Smooth muscle cell (in vitro differentiated cells): ENCODE results near the gene GCAT. TPM values are rescaled to one million over a fixed set of nuclear protein-coding genes. Genes with fewer than 3 reads are reported as not detected.
A peak's percentile ranks its signal among the peaks of the same experiment; 100 is the strongest.

ENCODE experiments used
- DNase-seq: peaks from one replicate; lab custom pipeline; 2025; ENCODE audit not compliant: unreplicated experiment; lab: John Stamatoyannopoulos, UW
- H2AFZ ChIP-seq: fragments of 200-600 bp; sonication (generic); 2 replicates; pipeline ENCODE4 v1.6.0; 2016; ENCODE audit warnings: antibody characterized with exemption, low read depth, mild to moderate bottlenecking
- H3F3A ChIP-seq: fragments of 200-600 bp; sonication (generic); 2 replicates; pipeline ENCODE4 v1.6.0; 2017; ENCODE audit warnings: antibody characterized with exemption, low read depth
- H3K27ac ChIP-seq: fragments of 200-600 bp; sonication (generic); 2 replicates; pipeline ENCODE4 v1.5.1; 2016; ENCODE audit warnings: low read depth, mild to moderate bottlenecking
- H3K27me3 ChIP-seq: fragments of 200-600 bp; sonication (generic); 2 replicates; pipeline ENCODE4 v1.6.1; 2016; ENCODE audit warnings: low read depth, mild to moderate bottlenecking
- H3K36me3 ChIP-seq: fragments of 200-600 bp; sonication (generic); 2 replicates; pipeline ENCODE4 v1.5.1; 2016; ENCODE audit warnings: low read depth
- H3K4me1 ChIP-seq: fragments of 200-600 bp; sonication (generic); 2 replicates; pipeline ENCODE4 v1.5.1; 2016; ENCODE audit warnings: low read depth
- H3K4me2 ChIP-seq: fragments of 200-600 bp; sonication (generic); 2 replicates; pipeline ENCODE4 v1.6.0; 2016; ENCODE audit warnings: mild to moderate bottlenecking
- H3K4me3 ChIP-seq: fragments of 200-600 bp; sonication (generic); 2 replicates; pipeline ENCODE4 v1.5.1; 2016; ENCODE audit warnings: mild to moderate bottlenecking
- H3K79me2 ChIP-seq: fragments of 200-600 bp; sonication (generic); 2 replicates; pipeline ENCODE4 v1.6.0; 2016; ENCODE audit warnings: low read depth, mild to moderate bottlenecking
- H3K9ac ChIP-seq: fragments of 200-600 bp; sonication (generic); 2 replicates; pipeline ENCODE4 v1.6.0; 2016; ENCODE audit warnings: low read depth
- H3K9me3 ChIP-seq: fragments of 200-600 bp; sonication (generic); replicated peaks from 2 replicates; pipeline ENCODE4 v1.5.1; 2016; ENCODE audit warnings: low read depth
- H4K20me1 ChIP-seq: fragments of 200-600 bp; sonication (generic); 2 replicates; pipeline ENCODE4 v1.6.0; 2016; ENCODE audit warnings: low read depth
- WGBS: methylation state at CpG from one replicate; pipeline ENCODE4 v1.1.7; 2016; ENCODE audit warnings: low lambda C conversion rate; 5-methylcytosine and 5-hydroxymethylcytosine counted together
- polyA plus RNA-seq: library from polyadenylated mRNA; unstranded; fragments of >200 nt; fragmentation: Nextera tagmentation; extraction: Ambion mirVana; gene quantifications from 2 replicates; pipeline ENCODE4 v1.2.1, GENCODE V29; 2016
- total RNA-seq: library from RNA; depleted of rRNA; stranded (reverse); fragments of >200 nt; gene quantifications from 2 replicates; pipeline ENCODE4 v1.2.3, GENCODE V29; 2014
- TF ChIP-seq, protein P1 (sequence below): fragments of 200-600 bp; sonication (generic); IDR thresholded peaks from 2 replicates; pipeline ENCODE4 v1.5.1; 2017; ENCODE audit warnings: borderline replicate concordance, mild to moderate bottlenecking, antibody characterized with exemption; ENCODE audit not compliant: insufficient read depth, poor library complexity, severe bottlenecking

GCAT gene
- total and polyA plus RNA-seq, 2 experiments from 2014 or later = 13.5 to 30.6 TPM

DNA sequence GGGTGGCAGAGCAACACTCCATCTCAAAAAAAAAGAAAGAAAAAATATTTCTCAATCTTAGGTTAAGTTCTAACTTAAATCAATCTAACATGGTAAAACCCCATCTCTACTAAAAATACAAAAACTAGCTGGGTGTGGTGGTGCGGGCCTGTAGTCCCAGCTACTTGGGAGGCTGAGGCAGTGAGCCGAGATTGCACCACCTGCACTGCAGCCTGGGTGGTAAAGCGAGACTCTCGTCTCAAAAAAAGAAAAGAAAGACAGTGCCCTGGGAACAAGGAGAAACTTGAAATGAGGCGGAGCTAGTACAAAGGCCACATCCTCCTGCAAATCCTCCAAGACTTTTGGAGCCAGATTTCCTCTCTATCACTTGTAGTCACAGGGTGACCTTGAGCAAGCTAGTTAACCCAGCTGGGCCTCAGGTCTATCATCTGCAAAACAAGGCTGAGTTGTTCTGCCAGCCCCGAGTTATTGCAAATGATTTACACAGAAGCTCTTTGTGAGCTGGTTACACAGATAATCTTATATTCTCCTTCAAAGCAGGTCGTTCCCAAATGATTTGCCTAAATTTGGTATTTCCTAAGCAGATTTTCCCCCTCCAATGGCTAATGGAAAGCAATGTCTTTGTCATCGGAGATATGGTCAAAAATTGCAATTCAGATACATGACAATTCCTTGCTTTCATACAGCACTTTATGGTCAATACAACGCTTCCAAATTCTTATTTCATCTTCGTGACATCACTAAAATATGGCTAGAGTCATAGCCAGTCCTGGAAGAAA, 34.5 kb downstream of the GCAT start:
- no peak overlapping the region for H3K27ac ChIP-seq
- DNase-seq = no peak
- peak overlapping the region; percentile 88 for H3K4me2 ChIP-seq

DNA sequence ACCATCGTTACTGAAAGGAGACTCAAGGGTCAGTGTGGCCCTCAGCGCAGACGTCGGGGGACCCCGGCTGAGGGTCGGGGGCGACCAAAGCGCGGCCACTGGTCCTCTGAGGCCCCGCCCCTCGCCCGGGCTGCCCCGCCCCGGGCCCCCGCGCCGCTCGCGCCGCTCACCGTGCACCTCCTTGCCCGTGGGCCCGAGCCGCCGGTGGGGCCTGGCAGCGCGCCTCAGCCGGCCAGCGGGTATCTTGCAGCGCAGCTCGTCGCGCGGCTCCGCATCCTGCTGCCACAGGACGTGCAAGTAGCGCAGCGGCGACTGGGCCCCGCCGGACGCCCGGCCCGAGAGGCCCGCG, 36.0 kb downstream of the GCAT start:
- WGBS = under 1% methylated on average over 25 of the region's 46 CpGs
- H3K79me2 ChIP-seq = peaks cover 30% of the 10 kb centered on the region

More for the DNA sequence above, 34.5 kb downstream of the GCAT start:
- no peaks in the 10 kb centered on the region for H3K9me3 ChIP-seq
- no peak overlapping the region for H2AFZ ChIP-seq
- H3K4me3 ChIP-seq = no peak overlapping the region
- TF ChIP-seq, protein P1, sequence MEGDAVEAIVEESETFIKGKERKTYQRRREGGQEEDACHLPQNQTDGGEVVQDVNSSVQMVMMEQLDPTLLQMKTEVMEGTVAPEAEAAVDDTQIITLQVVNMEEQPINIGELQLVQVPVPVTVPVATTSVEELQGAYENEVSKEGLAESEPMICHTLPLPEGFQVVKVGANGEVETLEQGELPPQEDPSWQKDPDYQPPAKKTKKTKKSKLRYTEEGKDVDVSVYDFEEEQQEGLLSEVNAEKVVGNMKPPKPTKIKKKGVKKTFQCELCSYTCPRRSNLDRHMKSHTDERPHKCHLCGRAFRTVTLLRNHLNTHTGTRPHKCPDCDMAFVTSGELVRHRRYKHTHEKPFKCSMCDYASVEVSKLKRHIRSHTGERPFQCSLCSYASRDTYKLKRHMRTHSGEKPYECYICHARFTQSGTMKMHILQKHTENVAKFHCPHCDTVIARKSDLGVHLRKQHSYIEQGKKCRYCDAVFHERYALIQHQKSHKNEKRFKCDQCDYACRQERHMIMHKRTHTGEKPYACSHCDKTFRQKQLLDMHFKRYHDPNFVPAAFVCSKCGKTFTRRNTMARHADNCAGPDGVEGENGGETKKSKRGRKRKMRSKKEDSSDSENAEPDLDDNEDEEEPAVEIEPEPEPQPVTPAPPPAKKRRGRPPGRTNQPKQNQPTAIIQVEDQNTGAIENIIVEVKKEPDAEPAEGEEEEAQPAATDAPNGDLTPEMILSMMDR = no peak
- peaks cover 9% of the 10 kb centered on the region for H3F3A ChIP-seq
- no peaks in the 10 kb centered on the region for H3K36me3 ChIP-seq
- no peak overlapping the region for H3K9ac ChIP-seq
- WGBS = 92% methylated on average over 10 of the region's 10 CpGs
- H3K4me1 ChIP-seq = peaks cover 8% of the 10 kb centered on the region
- peaks cover 36% of the 10 kb centered on the region for H4K20me1 ChIP-seq
- H3K79me2 ChIP-seq = peaks cover 30% of the 10 kb centered on the region
- no peaks in the 10 kb centered on the region for H3K27me3 ChIP-seq

DNA sequence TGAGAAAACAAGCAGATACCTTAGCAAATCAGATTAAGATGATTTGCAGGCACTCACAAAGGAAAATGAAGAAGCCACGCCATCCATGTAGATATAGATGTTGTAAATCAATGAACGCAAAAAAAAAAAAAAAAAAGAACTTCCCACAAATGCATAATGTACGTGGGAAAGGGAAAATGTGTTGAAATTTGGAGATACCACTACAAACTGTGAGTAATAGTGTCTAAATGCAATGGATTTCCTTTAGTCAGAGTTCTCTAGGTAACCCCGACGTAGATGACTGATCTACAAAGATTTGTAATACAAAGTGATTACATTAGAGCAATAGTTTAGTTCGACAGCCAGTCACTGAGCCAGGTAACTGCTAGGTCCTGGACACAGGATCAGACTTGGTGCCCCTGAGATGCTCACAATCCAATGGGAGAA, 37.2 kb downstream of the GCAT start:
- no peak overlapping the region for H3K9ac ChIP-seq

More for the DNA sequence above, 36.0 kb downstream of the GCAT start:
- H3K4me3 ChIP-seq = peak overlapping the region; percentile 83
- peak overlapping the region; percentile 92 for H3K27ac ChIP-seq
- H3K9me3 ChIP-seq = no peaks in the 10 kb centered on the region
- peak overlapping the region; percentile 92 for H3K9ac ChIP-seq
- TF ChIP-seq, protein P1 = no peak
- H3K27me3 ChIP-seq = no peaks in the 10 kb centered on the region
- H3K4me2 ChIP-seq = peak overlapping the region; percentile 88
- H3K36me3 ChIP-seq = no peaks in the 10 kb centered on the region
- DNase-seq = no peak
- peaks cover 36% of the 10 kb centered on the region for H4K20me1 ChIP-seq
- H2AFZ ChIP-seq = peak overlapping the region; percentile 41
- peaks cover 8% of the 10 kb centered on the region for H3K4me1 ChIP-seq
- peaks cover 9% of the 10 kb centered on the region for H3F3A ChIP-seq

More for the DNA sequence above, 37.2 kb downstream of the GCAT start:
- H3K79me2 ChIP-seq = peaks cover 37% of the 10 kb centered on the region
- no peak for DNase-seq
- H2AFZ ChIP-seq = peak overlapping the region; percentile 39
- peaks cover 10% of the 10 kb centered on the region for H3K4me1 ChIP-seq
- H3K4me2 ChIP-seq = peak overlapping the region; percentile 70
- H3K9me3 ChIP-seq = no peaks in the 10 kb centered on the region
- peak overlapping the region; percentile 92 for H3K27ac ChIP-seq
- peak overlapping the region; percentile 83 for H3K4me3 ChIP-seq
- no peaks in the 10 kb centered on the region for H3K36me3 ChIP-seq
- no peaks in the 10 kb centered on the region for H3K27me3 ChIP-seq
- TF ChIP-seq, protein P1 = no peak
- peaks cover 9% of the 10 kb centered on the region for H3F3A ChIP-seq
- 94% methylated on average over 6 of the region's 6 CpGs for WGBS
- H4K20me1 ChIP-seq = peaks cover 33% of the 10 kb centered on the region
